Neural cell (in vitro differentiated cells): ENCODE measurements around the gene PPP4R3A. TPM values are rescaled to one million over a fixed set of nuclear protein-coding genes. Genes with fewer than 3 reads are reported as not detected.

Source experiments
- H2AFZ ChIP-seq: fragments of 200-600, 300-800 bp; sonication (generic), shearing (Covaris generic); 2 replicates; pipeline ENCODE4 v1.6.0; 2014; ENCODE audit warnings: low read depth, mild to moderate bottlenecking, antibody characterized with exemption, low read length, moderate library complexity
- H3F3A ChIP-seq: fragments of 200-600 bp; shearing (Covaris generic); 2 replicates; pipeline ENCODE4 v1.6.1; 2016; ENCODE audit warnings: mild to moderate bottlenecking, moderate library complexity, mixed read lengths, antibody characterized with exemption, low read length; ENCODE audit not compliant: insufficient read depth, poor library complexity, severe bottlenecking
- H3K27ac ChIP-seq: fragments of 200-600, 300-800 bp; sonication (generic), shearing (Covaris generic); 2 replicates; pipeline ENCODE4 v1.5.1; 2014; ENCODE audit warnings: mild to moderate bottlenecking, low read length, moderate library complexity
- H3K27me3 ChIP-seq: fragments of 300-800, 200-600 bp; sonication (generic), shearing (Covaris generic); 2 replicates; pipeline ENCODE4 v1.6.0; 2014; ENCODE audit warnings: mild to moderate bottlenecking, low read depth, low read length, moderate library complexity; ENCODE audit not compliant: insufficient read depth
- H3K36me3 ChIP-seq: fragments of 300-800, 200-600 bp; sonication (generic), shearing (Covaris generic); 2 replicates; pipeline ENCODE4 v1.5.1; 2014; ENCODE audit warnings: mild to moderate bottlenecking, antibody characterized with exemption, low read length, moderate library complexity; ENCODE audit not compliant: insufficient read depth
- H3K4me2 ChIP-seq: fragments of 300-800, 200-600 bp; sonication (generic), shearing (Covaris generic); 2 replicates; pipeline ENCODE4 v1.6.0; 2014; ENCODE audit warnings: mild to moderate bottlenecking, low read length
- H3K4me3 ChIP-seq: fragments of 300-800, 200-600 bp; sonication (generic), shearing (Covaris generic); 2 replicates; pipeline ENCODE4 v1.5.1; 2014; ENCODE audit warnings: mild to moderate bottlenecking, low read length, moderate library complexity
- H3K79me2 ChIP-seq: fragments of 200-600 bp; shearing (Covaris generic); replicated peaks from 2 replicates; pipeline ENCODE4 v1.6.0; 2014; ENCODE audit warnings: mild to moderate bottlenecking, low read length, moderate library complexity; ENCODE audit not compliant: insufficient read depth
- H3K9ac ChIP-seq: fragments of 300-800, 200-600 bp; sonication (generic), shearing (Covaris generic); 2 replicates; pipeline ENCODE4 v1.6.1; 2016; ENCODE audit warnings: mild to moderate bottlenecking, low read length, mixed read lengths
- H3K9me2 ChIP-seq: fragments of 200-600 bp; shearing (Covaris generic); 2 replicates; pipeline ENCODE4 v1.6.1; 2016; ENCODE audit warnings: mild to moderate bottlenecking, low read length, mixed read lengths; ENCODE audit not compliant: insufficient read depth
- H3K9me3 ChIP-seq: fragments of 200-600, 300-800 bp; sonication (generic), shearing (Covaris generic); 2 replicates; pipeline ENCODE4 v1.6.1; 2016; ENCODE audit warnings: mild to moderate bottlenecking, mixed run types, low read length, moderate library complexity, mixed read lengths
- H4K20me1 ChIP-seq: fragments of 200-600 bp; shearing (Covaris generic); 2 replicates; pipeline ENCODE4 v1.6.1; 2016; ENCODE audit warnings: mild to moderate bottlenecking, mixed run types; ENCODE audit not compliant: insufficient read depth
- CTCF ChIP-seq: fragments of 450-650 bp; IDR thresholded peaks from 2 replicates; pipeline ENCODE4 v1.5.1; 2014; ENCODE audit warnings: antibody characterized with exemption, mild to moderate bottlenecking, moderate library complexity; ENCODE audit not compliant: poor library complexity, severe bottlenecking
- EP300 ChIP-seq: fragments of 450-650 bp; conservative IDR thresholded peaks from 2 replicates; pipeline ENCODE4 v1.6.1; 2014; ENCODE audit warnings: antibody characterized with exemption, mild to moderate bottlenecking, moderate library complexity; ENCODE audit not compliant: poor library complexity, severe bottlenecking
- EZH2 ChIP-seq: fragments of 200-600, 300-800 bp; shearing (Covaris generic), sonication (generic); IDR thresholded peaks from 2 replicates; pipeline ENCODE4 v1.6.1; 2014; ENCODE audit warnings: antibody characterized with exemption, low read length, borderline replicate concordance, mild to moderate bottlenecking; ENCODE audit not compliant: insufficient read depth, poor library complexity, severe bottlenecking
- MXI1 ChIP-seq: fragments of 450-650 bp; conservative IDR thresholded peaks from 2 replicates; pipeline ENCODE4 v1.6.1; 2014; ENCODE audit warnings: antibody characterized with exemption, mild to moderate bottlenecking; ENCODE audit not compliant: poor library complexity, severe bottlenecking
- POLR2AphosphoS5 ChIP-seq: IDR thresholded peaks from 2 replicates; pipeline ENCODE4 v1.6.1; 2012
- RAD21 ChIP-seq: fragments of 450-650 bp; conservative IDR thresholded peaks from 2 replicates; pipeline ENCODE4 v1.6.1; 2014; ENCODE audit warnings: antibody characterized with exemption, mild to moderate bottlenecking, moderate library complexity
- SMC3 ChIP-seq: fragments of 450-650 bp; conservative IDR thresholded peaks from 2 replicates; pipeline ENCODE4 v1.6.1; 2014; ENCODE audit warnings: antibody characterized with exemption, mild to moderate bottlenecking, moderate library complexity; ENCODE audit not compliant: poor library complexity
- polyA plus RNA-seq: library from polyadenylated mRNA; depleted of rRNA; stranded (reverse); fragments of >200 nt; gene quantifications from 2 replicates; pipeline ENCODE4 v1.2.3, GENCODE V29; 2014

The PPP4R3A gene
- polyA plus RNA-seq, 1 donor from 2014 or later = 99.4 TPM

GRCh38 chr14:91418387-91419043 lies 91.6 kb downstream of the PPP4R3A start:
- no peaks in the 10 kb centered on the region for H3K9me3 ChIP-seq
- no peaks in the 10 kb centered on the region for H3K27me3 ChIP-seq
- no peak overlapping the region for H3K27ac ChIP-seq
- no peaks in the 10 kb centered on the region for H3K9me2 ChIP-seq
- no peak overlapping the region for H3K4me2 ChIP-seq
- H3K9ac ChIP-seq = peak overlapping the region; percentile 76
- no peaks in the 10 kb centered on the region for H4K20me1 ChIP-seq
- H3K4me3 ChIP-seq = peak overlapping the region; percentile 66
- H3K79me2 ChIP-seq = peaks cover 34% of the 10 kb centered on the region
- no peaks in the 10 kb centered on the region for H3F3A ChIP-seq
- H2AFZ ChIP-seq = peak overlapping the region; percentile 27
- H3K36me3 ChIP-seq = no peaks in the 10 kb centered on the region
- TF ChIP-seq RAD21 (peak; percentile 96), MXI1 (no peak), CTCF (peak; percentile 96), EZH2 (no peak), POLR2AphosphoS5 (no peak), EP300 (no peak), SMC3 (peak; percentile 97)

- TF ChIP-seq CTCF (peak; percentile 18), MXI1 (peak; percentile 98), SMC3 (no peak)
- Histone ChIP-seq H3F3A (no peaks in the 10 kb centered on the region), H3K27ac (no peak overlapping the region), H3K4me2 (no peak overlapping the region), H3K9me2 (no peaks in the 10 kb centered on the region), H3K27me3 (no peaks in the 10 kb centered on the region), H2AFZ (peak overlapping the region; percentile 27), H3K79me2 (peaks cover 39% of the 10 kb centered on the region), H4K20me1 (no peaks in the 10 kb centered on the region), H3K9ac (peak overlapping the region; percentile 76), H3K9me3 (no peaks in the 10 kb centered on the region), H3K36me3 (no peaks in the 10 kb centered on the region), H3K4me3 (peak overlapping the region; percentile 66)
Observed at GRCh38 chr14:91417983-91418386, 92.1 kb downstream of the PPP4R3A start.
